HepG2 (cell line): Measurements from ENCODE around the gene WDFY1. TPM values are rescaled to one million over a fixed set of nuclear protein-coding genes. Genes with fewer than 3 reads are reported as not detected.

Experiments used
- ATM ChIP-seq: fragments of 450-650 bp; IDR thresholded peaks from 2 replicates; pipeline ENCODE4 v1.7.1; 2017; ENCODE audit warnings: mild to moderate bottlenecking, borderline replicate concordance
- BHLHE40 ChIP-seq: IDR thresholded peaks from 2 replicates; pipeline ENCODE4 v1.6.1; 2011; ENCODE audit warnings: low read length, improper control_type of control experiment
- BORCS8-MEF2B ChIP-seq: sonication (generic); formaldehyde crosslinking; IDR thresholded peaks from 2 replicates; pipeline ENCODE4 v1.8.0; 2022; ENCODE audit warnings: mild to moderate bottlenecking, missing genetic modification reagents
- BRCA1 ChIP-seq: sonication (generic); formaldehyde crosslinking; IDR thresholded peaks from 2 replicates; pipeline ENCODE4 v1.4.0; 2020; ENCODE audit warnings: missing genetic modification reagents
- DNMT1 ChIP-seq: sonication (generic); formaldehyde crosslinking; IDR thresholded peaks from 2 replicates; pipeline ENCODE4 v1.5.1; 2020; ENCODE audit warnings: mild to moderate bottlenecking, missing genetic modification reagents
- ESRRA ChIP-seq: sonication (generic); formaldehyde crosslinking; IDR thresholded peaks from 2 replicates; pipeline ENCODE4 v1.5.1; 2020; ENCODE audit warnings: mild to moderate bottlenecking, low read depth, missing genetic modification reagents
- FOXO1 ChIP-seq: sonication (generic); formaldehyde crosslinking; IDR thresholded peaks from 2 replicates; pipeline ENCODE4 v1.4.0; 2020; ENCODE audit warnings: missing genetic modification reagents
- GMEB1 ChIP-seq: sonication (generic); formaldehyde crosslinking; IDR thresholded peaks from 2 replicates; pipeline ENCODE4 v1.5.1; 2020; ENCODE audit warnings: missing genetic modification reagents, mild to moderate bottlenecking, borderline replicate concordance
- JUND ChIP-seq: sonication (generic); formaldehyde crosslinking; IDR thresholded peaks from 2 replicates; pipeline ENCODE4 v1.8.0; 2022; ENCODE audit warnings: mild to moderate bottlenecking, missing genetic modification reagents
- KDM6A ChIP-seq: IDR thresholded peaks from 2 replicates; pipeline ENCODE4 v1.6.1; 2016; ENCODE audit warnings: low read depth
- KLF6 ChIP-seq: IDR thresholded peaks from 2 replicates; pipeline ENCODE4 v1.8.0; 2016; ENCODE audit warnings: missing biosample characterization, missing genetic modification reagents
- MATR3 ChIP-seq: sonication (generic); formaldehyde crosslinking; IDR thresholded peaks from 2 replicates; pipeline ENCODE4 v1.4.0; 2020; ENCODE audit warnings: missing genetic modification reagents
- MBNL3 ChIP-seq: fragments of 250-450 bp; sonication (Bioruptor Pico); conservative IDR thresholded peaks from 2 replicates; pipeline ENCODE4 v1.8.0; 2022; ENCODE audit warnings: mild to moderate bottlenecking, inconsistent platforms
- NR3C1 ChIP-seq: sonication (generic); formaldehyde crosslinking; IDR thresholded peaks from 2 replicates; pipeline ENCODE4 v1.4.0; 2020; ENCODE audit warnings: missing genetic modification reagents
- SATB2 ChIP-seq: sonication (generic); formaldehyde crosslinking; IDR thresholded peaks from 2 replicates; pipeline ENCODE4 v1.5.0; 2020; ENCODE audit warnings: missing genetic modification reagents
- SIN3A ChIP-seq: IDR thresholded peaks from 2 replicates; pipeline ENCODE4 v1.6.1; 2011; ENCODE audit warnings: low read depth, mild to moderate bottlenecking, control low read depth, low read length, borderline replicate concordance
- SP4 ChIP-seq: sonication (generic); formaldehyde crosslinking; IDR thresholded peaks from 2 replicates; pipeline ENCODE4 v1.8.1; 2023; ENCODE audit warnings: mild to moderate bottlenecking, missing genetic modification reagents
- TERF1 ChIP-seq: sonication (generic); formaldehyde crosslinking; IDR thresholded peaks from 2 replicates; pipeline ENCODE4 v1.8.0; 2022; ENCODE audit warnings: mild to moderate bottlenecking, missing genetic modification reagents, moderate library complexity
- ZNF230 ChIP-seq: sonication (generic); formaldehyde crosslinking; IDR thresholded peaks from 2 replicates; pipeline ENCODE4 v1.4.0; 2020; ENCODE audit warnings: mild to moderate bottlenecking, missing genetic modification reagents
- ZNF430 ChIP-seq: sonication (generic); formaldehyde crosslinking; IDR thresholded peaks from 2 replicates; pipeline ENCODE4 v1.9.0; 2021; ENCODE audit warnings: mild to moderate bottlenecking, missing genetic modification reagents
- ZNF441 ChIP-seq: sonication (generic); formaldehyde crosslinking; IDR thresholded peaks from 2 replicates; pipeline ENCODE4 v1.7.0; 2021; ENCODE audit warnings: missing genetic modification reagents, borderline replicate concordance
- ZNF562 ChIP-seq: sonication (generic); formaldehyde crosslinking; IDR thresholded peaks from 2 replicates; pipeline ENCODE4 v1.8.0; 2022; ENCODE audit warnings: missing genetic modification reagents, borderline replicate concordance
- ZNF564 ChIP-seq: sonication (generic); formaldehyde crosslinking; IDR thresholded peaks from 2 replicates; pipeline ENCODE4 v1.8.1; 2023; ENCODE audit warnings: mild to moderate bottlenecking, missing genetic modification reagents
- ZNF749 ChIP-seq: sonication (generic); formaldehyde crosslinking; IDR thresholded peaks from 2 replicates; pipeline ENCODE4 v1.8.0; 2022; ENCODE audit warnings: mild to moderate bottlenecking, missing genetic modification reagents, moderate library complexity, borderline replicate concordance
- ZNF777 ChIP-seq: sonication (generic); formaldehyde crosslinking; IDR thresholded peaks from 2 replicates; pipeline ENCODE4 v1.4.0; 2020; ENCODE audit warnings: missing genetic modification reagents
- ZSCAN12 ChIP-seq: sonication (generic); formaldehyde crosslinking; IDR thresholded peaks from 2 replicates; pipeline ENCODE4 v1.9.0; 2021; ENCODE audit warnings: mild to moderate bottlenecking, missing genetic modification reagents
- ZZZ3 ChIP-seq: sonication (generic); formaldehyde crosslinking; IDR thresholded peaks from 2 replicates; pipeline ENCODE4 v1.4.0; 2020; ENCODE audit warnings: missing genetic modification reagents, mild to moderate bottlenecking, borderline replicate concordance
- polyA plus RNA-seq, 8 experiments: library from polyadenylated mRNA; depleted of rRNA in 3 of 8; stranded (reverse) in 7 of 8; unstranded in 1 of 8; fragments of >200 nt; fragmentation: Illumina TruSeq in 4 of 8; extraction: Trizol in 4 of 8; gene quantifications; 2 replicates each; pipeline versions ENCODE4 v1.2.1 to v1.2.3, GENCODE V29; 2011 to 2016; ENCODE audit warnings: low read depth in 4 of 8, missing spikeins in 1 of 8, mixed read lengths in 1 of 8; ENCODE audit not compliant: insufficient read depth in 1 of 8
- total RNA-seq, 5 experiments: library from RNA; depleted of rRNA; stranded (reverse); fragments of >200 nt; fragmentation: Illumina TruSeq; extraction: Trizol; gene quantifications; 2 replicates each; pipeline ENCODE4 v1.2.3, GENCODE V29; 2016; ENCODE audit warnings: low read depth in 1 of 5
- TF ChIP-seq, protein P1 (sequence below): sonication (generic); formaldehyde crosslinking; IDR thresholded peaks from 2 replicates; pipeline ENCODE4 v1.8.0; 2022; ENCODE audit warnings: mild to moderate bottlenecking, missing genetic modification reagents
- TF ChIP-seq, protein P2 (sequence below): sonication (generic); formaldehyde crosslinking; IDR thresholded peaks from 2 replicates; pipeline ENCODE4 v1.4.0; 2020; ENCODE audit warnings: missing genetic modification reagents, borderline replicate concordance

WDFY1 gene
- total and polyA plus RNA-seq, 2 of the 13 experiments (the other 11 are each of a cell fraction or from before 2014, with no cell fraction given) = 77.0 to 78.4 TPM

DNA sequence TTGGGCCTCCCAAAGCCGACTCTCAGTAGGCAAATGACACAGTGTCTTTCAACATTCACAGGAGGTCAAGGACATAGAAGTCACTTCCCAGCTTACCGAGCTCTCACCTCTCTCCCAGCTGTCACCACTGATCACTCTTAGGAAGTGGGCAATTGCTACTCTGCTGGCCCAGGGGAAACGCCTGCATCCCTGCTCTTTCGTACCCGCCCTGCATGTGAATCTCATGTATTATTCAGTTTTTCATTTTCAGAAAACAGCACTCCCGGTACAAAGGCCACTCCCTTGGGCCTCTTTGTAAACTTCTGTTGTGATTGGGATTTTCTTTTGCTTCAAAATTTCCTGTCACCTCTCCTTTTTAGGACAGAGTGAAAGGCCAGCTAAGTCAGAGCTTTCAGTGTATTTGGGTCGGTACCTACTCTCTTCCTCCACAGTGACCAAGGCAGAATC, 27.5 kb upstream of the WDFY1 start (continued):
- TF ChIP-seq DNMT1 (CRISPR knock-in tag) = no peak
- no peak for TF ChIP-seq KDM6A (CRISPR knock-in tag)
- TF ChIP-seq, protein P1, sequence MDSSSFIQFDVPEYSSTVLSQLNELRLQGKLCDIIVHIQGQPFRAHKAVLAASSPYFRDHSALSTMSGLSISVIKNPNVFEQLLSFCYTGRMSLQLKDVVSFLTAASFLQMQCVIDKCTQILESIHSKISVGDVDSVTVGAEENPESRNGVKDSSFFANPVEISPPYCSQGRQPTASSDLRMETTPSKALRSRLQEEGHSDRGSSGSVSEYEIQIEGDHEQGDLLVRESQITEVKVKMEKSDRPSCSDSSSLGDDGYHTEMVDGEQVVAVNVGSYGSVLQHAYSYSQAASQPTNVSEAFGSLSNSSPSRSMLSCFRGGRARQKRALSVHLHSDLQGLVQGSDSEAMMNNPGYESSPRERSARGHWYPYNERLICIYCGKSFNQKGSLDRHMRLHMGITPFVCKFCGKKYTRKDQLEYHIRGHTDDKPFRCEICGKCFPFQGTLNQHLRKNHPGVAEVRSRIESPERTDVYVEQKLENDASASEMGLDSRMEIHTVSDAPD (CRISPR knock-in tag) = no peak
- no peak for TF ChIP-seq MBNL3
- TF ChIP-seq, protein P2, sequence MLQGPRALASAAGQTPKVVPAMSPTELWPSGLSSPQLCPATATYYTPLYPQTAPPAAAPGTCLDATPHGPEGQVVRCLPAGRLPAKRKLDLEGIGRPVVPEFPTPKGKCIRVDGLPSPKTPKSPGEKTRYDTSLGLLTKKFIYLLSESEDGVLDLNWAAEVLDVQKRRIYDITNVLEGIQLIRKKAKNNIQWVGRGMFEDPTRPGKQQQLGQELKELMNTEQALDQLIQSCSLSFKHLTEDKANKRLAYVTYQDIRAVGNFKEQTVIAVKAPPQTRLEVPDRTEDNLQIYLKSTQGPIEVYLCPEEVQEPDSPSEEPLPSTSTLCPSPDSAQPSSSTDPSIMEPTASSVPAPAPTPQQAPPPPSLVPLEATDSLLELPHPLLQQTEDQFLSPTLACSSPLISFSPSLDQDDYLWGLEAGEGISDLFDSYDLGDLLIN = no peak
- TF ChIP-seq ZNF777 = no peak
- TF ChIP-seq ZNF430 (CRISPR knock-in tag) = no peak; the same call in 1 of the 2 replicates
- TF ChIP-seq SATB2 = no peak
- no peak for TF ChIP-seq FOXO1 (CRISPR knock-in tag)
- peak; percentile 91; the same call in 1 of the 2 replicates for TF ChIP-seq ESRRA (CRISPR knock-in tag)
- no peak for TF ChIP-seq ATM
- no peak for TF ChIP-seq ZNF749 (CRISPR knock-in tag)
- no peak for TF ChIP-seq ZNF441 (CRISPR knock-in tag)
- no peak for TF ChIP-seq SP4 (CRISPR knock-in tag)
- no peak for TF ChIP-seq ZNF564 (CRISPR knock-in tag)
- no peak for TF ChIP-seq TERF1 (CRISPR knock-in tag)
- peak; percentile 29; the same call in 1 of the 2 replicates for TF ChIP-seq BHLHE40
- no peak for TF ChIP-seq ZNF562 (CRISPR knock-in tag)
- TF ChIP-seq GMEB1 (CRISPR knock-in tag) = no peak
- TF ChIP-seq BRCA1 (CRISPR knock-in tag) = no peak
- TF ChIP-seq ZSCAN12 (CRISPR knock-in tag) = no peak
- TF ChIP-seq MATR3 = no peak
- no peak for TF ChIP-seq NR3C1
- no peak for TF ChIP-seq ZNF230 (CRISPR knock-in tag)
- TF ChIP-seq JUND (CRISPR knock-in tag) = no peak
- no peak for TF ChIP-seq SIN3A
- TF ChIP-seq KLF6 = no peak
- TF ChIP-seq ZZZ3 (CRISPR knock-in tag) = no peak
- TF ChIP-seq BORCS8-MEF2B (CRISPR knock-in tag) = no peak
